ENCODE results near the gene GALNT8.
"Not testable (repeated sequence)": the region's sequence is repeated elsewhere in the genome, so short reads cannot be mapped to it uniquely, and the experiment has no call there.

Gene GALNT8

DNA sequence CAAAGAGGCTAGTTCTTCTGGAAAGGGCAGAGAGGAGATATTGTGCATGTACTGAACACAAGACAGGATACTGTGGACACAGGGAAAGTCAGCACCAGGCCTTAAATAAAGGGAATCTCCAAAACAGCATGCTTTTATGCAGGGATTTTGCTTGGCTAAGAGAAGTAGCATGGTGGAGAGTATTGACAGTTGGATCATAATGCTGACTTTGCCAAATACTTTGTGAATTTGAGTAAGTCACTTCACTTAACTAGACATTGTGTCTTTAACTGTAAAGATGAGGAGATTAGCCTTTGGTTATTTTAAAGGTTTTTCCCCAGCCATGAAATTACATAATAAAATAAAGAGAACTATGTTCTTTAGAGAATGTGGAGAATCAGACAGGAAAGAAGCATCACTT lies 24.5 kb downstream of the GALNT8 start:
- DNase-seq (ENCODE audit: low read depth in 2 of 2), result no peak

DNA sequence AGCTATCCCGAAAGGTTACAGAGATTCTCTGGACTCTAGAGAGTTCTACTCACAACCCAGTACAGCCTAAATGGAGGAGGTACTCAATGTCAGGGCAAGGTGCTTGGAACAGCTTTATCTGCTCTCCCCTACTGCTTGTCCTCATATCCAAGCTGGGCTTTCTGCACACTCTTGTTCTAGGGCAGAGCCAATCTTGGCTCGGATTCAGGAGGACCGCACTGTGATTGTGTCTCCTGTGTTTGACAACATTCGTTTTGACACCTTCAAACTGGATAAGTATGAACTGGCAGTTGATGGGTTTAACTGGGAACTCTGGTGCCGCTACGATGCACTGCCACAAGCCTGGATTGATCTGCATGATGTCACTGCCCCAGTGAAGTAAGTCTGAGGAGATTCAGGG lies 25.0 kb downstream of the GALNT8 start:
- DNase-seq (ENCODE audit: low read depth in 2 of 2), result no peak

GRCh38 chr12:4751654-4752053 lies 31.5 kb downstream of the GALNT8 start:
- not testable (repeated sequence) for DNase-seq (ENCODE audit: low read depth in 2 of 2)

DNA sequence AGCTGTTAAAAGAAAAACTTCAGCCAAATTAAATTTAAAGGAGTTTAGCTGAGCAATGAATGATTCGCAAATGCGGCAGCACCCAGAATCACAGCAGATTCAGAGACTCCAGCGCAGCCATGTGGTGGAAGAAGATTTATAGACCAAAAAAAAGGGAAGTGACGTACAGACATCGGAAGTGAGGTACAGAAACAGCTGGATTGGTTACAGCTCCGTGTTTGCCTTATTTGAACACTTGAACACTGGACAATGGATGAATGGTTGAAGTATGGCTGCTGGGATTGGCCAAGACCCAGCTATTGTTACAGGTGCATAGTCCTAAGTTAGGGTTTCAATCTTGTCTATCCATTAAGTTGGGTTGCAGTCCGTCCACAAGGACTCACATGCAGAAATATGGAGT lies 42.6 kb downstream of the GALNT8 start:
- DNase-seq (ENCODE audit: low read depth in 2 of 2), result no peak

DNA sequence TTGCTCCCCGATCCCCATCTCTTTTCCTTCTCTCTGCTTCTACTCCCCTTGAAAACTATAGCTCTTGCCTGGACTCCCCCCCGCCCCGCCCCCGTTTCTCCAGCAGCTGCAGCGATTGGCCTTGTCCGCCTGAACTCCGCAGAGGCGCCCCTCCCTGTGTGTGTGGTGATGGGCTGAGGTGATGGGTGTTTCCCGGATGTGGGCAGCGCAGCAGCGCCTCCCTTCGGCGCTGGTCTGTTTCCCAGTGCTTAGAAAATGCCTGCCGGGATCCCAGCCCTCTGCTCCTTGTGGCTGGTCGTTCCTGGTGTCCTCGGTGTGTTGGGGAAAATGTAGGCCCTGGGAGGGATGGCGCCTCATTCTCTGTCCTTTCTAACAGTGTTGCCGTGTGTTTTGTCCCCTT lies 43.3 kb downstream of the GALNT8 start:
- no peak for DNase-seq (ENCODE audit: low read depth in 2 of 2)

GRCh38 chr12:4766445-4766844 lies 46.2 kb downstream of the GALNT8 start:
- DNase-seq (ENCODE audit: low read depth in 2 of 2), result no peak

- DNase-seq (ENCODE audit: low read depth in 2 of 2), result no peak
Measured at GRCh38 chr12:4767186-4767585, 47.0 kb downstream of the GALNT8 start.

GRCh38 chr12:4768341-4768740 lies 48.1 kb downstream of the GALNT8 start:
- DNase-seq (ENCODE audit: low read depth in 2 of 2), result no peak

DNA sequence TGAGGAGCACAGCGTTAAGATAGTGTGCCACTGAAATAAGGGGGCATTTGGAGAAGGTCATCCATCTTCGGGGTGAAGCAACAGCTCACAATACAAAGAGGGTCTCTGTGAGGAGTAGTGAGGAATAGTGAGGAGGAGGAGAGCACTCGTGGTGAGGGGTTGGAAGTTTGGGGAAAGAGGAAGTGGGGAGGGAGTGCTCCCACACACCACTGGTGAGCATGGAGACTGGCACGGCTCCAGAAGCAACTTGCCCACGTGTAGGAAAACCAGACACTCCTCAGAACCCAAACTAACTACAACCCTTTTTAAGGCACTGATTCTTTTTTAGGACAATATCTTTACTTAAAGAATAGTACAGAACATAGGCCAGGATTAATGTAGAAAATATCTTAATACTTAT lies 48.9 kb downstream of the GALNT8 start:
- DNase-seq (ENCODE audit: low read depth in 2 of 2), result no peak

DNA sequence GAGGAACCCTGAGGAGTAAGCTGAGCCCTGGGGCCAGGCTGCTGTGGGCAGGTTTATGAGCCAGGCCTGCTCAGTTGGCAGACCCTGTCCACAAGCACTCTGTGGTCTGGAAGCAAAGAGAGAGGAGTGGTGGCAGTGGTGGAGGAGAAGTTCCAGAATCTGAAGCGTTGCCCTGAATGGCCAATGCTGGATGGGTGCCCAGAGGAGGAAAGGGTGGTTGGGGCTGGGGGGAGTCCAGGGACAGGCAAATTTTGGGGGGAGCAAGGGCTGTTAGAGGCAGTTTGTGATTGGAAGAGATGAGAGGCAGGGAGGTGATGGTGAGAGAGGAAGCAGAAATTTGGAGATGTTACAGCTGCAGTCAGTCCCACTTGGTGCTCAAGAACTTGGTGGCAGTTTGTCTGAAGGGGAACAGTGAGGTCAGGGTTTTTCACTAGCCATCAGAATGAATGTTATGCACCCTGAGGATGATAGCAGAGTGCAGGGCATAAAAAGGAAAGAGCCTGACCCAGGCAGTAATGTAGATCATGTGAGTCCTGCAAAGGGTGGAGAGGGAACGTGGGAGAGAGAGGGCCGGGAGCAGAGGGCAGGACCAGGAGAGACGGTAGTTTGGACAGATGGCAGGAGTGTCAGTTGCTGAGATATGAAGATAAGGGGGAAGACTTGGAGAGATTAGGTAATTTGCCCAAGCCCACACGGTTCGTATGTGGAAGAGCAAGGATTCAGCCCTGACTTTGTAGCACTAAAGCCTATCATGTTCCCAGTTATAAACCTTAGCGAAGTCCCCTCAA lies 51.2 kb downstream of the GALNT8 start:
- no peak for DNase-seq (ENCODE audit: low read depth in 2 of 2)

DNA sequence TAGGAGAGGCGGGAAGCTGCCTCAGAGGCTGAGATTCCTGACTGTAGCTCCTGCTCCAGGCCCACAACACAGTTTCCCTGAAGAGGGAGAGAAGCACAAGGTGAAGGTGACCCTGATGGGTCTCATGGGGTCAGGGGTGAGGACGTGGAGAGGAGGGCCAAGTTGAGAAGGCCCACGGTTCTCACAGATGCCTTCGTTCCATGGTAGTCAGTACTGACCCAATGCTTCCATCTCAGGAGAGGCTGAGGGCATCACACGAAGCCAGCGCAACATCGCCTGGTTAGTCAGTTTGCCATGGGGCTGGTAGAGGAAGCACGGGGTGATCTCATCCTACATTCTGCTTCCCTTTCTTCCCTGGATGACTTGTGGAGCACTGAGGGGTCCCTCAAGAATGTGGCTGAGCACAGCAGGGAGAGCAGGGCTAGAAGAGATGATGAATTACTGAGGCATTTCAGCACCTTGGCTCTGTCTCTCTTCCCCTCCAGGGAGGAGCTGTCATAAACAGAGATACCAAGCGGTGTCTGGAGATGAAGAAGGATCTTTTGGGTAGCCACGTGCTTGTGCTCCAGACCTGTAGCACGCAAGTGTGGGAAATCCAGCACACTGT lies 51.9 kb downstream of the GALNT8 start:
- DNase-seq (ENCODE audit: low read depth in 2 of 2), result no peak

DNA sequence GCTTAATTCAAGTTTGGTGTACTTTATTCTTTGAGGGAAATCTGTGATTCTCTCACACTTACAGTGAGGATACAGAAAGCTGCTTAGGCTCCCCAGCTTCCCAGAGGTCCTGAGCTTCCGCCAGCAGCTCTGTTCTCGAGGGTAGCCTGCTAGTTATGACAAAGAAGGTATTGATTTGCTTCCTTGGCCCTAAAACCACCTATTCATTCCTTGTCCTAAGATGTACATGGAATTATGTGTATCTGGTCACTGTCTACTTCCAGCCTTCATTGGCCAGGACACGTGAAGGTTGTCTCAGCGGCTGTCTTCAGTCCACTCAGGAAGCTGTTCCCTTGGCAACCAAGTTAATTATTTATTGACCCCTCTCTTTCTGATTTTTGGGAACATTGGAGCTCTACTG lies 55.7 kb downstream of the GALNT8 start:
- no peak for DNase-seq (ENCODE audit: low read depth in 2 of 2)

GRCh38 chr12:4779749-4780148 lies 59.5 kb downstream of the GALNT8 start:
- DNase-seq (ENCODE audit: low read depth in 2 of 2), result no peak

- DNase-seq (ENCODE audit: low read depth in 2 of 2), result no peak
Measured at GRCh38 chr12:4780641-4781611, 60.7 kb downstream of the GALNT8 start.

GRCh38 chr12:4784404-4785054 lies 64.3 kb downstream of the GALNT8 start:
- no peak for DNase-seq (ENCODE audit: low read depth in 2 of 2)

- no peak for DNase-seq (ENCODE audit: low read depth in 2 of 2)
Measured at GRCh38 chr12:4786795-4787194, 66.6 kb downstream of the GALNT8 start.

DNA sequence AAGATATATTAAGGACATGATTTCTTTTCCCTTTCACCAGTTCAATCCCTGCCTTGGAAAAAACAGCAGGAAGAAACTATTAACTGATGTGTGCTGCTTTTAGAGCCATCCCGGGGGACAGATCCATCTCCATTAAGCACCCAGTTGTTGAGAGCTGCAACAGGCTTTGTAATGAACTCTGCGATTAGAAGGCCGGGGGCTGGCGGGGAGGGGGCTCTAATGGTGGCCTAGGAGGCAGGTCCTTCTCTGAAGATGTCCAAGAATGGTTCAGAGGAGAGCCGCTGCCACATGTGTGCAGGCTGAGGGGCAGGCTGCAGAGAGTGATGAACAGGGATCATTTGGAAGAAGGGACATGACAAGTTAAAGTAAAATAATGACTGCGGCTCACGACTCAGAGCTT lies 67.8 kb downstream of the GALNT8 start:
- DNase-seq (ENCODE audit: low read depth in 2 of 2), result no peak

DNA sequence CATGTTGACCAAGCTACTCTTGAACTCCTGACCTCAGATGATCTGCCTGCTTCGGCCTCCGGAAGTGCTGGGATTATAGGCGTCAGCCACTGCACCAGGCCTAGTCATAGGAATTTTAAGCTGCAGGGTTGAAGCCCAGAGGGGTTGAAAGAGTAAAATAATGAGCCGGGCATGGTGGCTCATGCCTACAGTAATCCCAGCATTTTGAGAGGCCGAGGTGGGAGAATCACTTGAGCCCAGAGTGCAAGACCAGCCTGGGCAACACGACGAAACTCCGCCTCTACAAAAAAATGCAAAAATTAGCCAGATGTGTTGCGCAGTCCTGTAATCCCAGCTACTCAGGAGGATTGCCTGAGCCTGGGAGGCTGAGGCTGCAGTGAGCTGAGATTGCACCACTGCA lies 69.6 kb downstream of the GALNT8 start:
- DNase-seq (ENCODE audit: low read depth in 2 of 2), result no peak

DNA sequence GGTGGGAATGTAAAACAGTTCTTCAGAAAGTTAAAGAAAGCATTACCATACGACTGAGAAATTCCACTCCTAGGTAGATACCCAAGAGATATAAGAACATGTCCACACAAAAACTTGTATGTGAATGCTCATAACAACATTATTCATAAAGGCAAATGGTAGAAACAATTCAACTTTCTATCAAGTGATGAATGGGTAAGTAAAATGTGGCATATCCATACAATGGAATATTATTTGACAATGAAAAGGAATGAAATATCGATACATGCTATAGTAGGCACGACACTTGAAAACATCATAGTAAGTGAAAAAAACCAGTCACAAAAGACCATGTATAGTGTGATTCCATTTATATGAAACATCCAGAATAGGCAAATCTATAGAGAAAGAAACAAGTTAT lies 71.3 kb downstream of the GALNT8 start:
- DNase-seq (ENCODE audit: low read depth in 2 of 2), result no peak

GRCh38 chr12:4794491-4794890 lies 74.3 kb downstream of the GALNT8 start:
- no peak for DNase-seq (ENCODE audit: low read depth in 2 of 2)

DNA sequence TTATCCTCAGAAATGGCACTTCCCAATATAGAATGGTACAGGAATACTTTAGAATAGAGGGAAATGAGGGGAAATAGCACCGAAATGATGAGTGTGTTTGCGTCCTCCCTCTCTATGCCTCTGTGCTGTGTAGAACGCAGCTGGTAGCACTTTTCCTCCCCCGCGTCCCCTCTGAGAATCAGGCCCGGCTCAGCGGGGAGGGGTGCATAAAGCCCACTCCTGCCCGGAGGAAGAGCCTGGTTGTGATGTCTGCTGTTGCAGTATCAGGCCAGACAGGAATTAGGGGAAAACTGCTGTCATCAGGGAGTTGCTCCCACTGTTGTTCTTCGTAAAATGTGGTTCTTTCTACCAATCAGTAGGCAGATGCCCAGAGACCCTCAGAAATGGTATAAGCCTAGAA lies 76.0 kb downstream of the GALNT8 start:
- no peak for DNase-seq (ENCODE audit: low read depth in 2 of 2)

Data from stimulated activated CD4-positive, alpha-beta T cell treated with anti-CD3 and anti-CD28 coated beads, Interleukin-1b, Interleukin-23, amount 100 ng/mL, for 1 hour (primary cell).